NCI-H510A (cell line): ENCODE measurements around the gene CNKSR3.

ENCODE experiments used
- DNase-seq: peaks from one replicate; lab custom pipeline; 2025; lab: John Stamatoyannopoulos, UW

The CNKSR3 gene

DNA sequence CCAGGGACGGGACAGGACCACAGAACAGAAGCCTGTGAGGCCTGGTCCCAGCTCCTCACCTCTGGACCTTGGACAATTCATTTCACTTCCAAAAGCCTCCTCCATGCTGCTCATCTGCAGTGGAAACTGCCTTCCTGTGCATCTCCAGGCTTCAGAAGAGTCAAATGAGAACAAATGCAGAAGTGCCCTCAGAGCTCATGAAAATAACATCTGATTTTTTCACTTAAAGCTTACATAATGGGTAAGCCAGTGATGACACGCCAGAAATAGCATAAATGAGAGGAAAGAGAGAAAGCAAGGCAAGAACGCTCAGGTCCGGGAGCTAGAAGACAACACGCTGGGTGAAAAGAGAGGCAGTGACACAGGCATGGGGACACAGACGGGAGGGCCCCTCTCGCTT is 7.9 kb downstream of the CNKSR3 start:
- DNase-seq, result no peak

DNA sequence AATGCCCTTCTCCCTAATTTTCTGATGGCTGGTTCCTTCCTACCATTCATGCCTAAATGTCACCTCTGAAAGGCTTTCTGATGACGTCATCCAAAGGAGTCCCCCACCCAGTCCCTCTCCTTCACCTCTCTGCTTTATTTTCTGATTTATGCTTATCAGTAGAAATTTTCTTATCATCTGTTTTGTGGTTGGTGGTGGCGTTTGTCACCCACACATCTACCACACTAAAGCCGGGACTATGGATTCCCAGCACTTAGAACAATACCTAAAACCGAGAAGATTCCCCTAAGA is 9.0 kb downstream of the CNKSR3 start:
- DNase-seq, result no peak

DNA sequence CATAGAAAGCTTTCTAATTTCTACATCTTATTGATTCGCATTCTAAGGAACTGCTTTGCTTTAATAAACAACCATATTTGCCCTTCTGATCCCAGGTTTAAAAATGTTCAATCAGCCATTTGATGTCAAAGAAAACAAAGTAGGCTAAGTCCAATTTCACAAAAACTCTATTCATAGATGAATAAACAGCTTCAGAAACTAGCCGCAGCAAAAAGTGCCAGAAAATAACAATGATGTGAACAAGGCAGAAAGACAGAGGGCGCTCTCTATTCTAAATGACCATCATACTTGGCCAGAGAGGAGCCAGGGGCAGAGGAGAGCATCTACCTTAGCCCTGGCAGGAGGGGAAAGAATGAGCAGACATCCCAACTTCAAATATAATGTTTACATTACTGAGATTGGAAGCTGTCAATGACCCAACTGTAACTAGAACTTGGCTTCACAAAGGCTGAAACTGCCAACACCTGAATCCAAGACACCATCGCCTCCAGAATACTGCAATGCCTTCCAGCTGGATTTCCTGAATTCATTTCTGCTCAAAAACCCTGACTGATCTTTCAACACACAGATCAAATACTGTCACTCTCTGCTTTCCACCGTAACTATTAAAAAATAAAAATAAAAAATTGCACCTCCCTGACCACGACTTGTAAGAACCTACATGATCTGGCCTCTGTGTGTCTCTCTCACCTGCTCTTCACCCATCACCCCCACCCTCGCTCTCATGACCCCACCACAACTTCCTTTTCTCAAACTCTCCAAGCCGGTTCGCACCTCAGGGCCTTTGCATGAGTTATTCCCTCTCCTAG is 9.5 kb downstream of the CNKSR3 start:
- DNase-seq, result no peak

DNA sequence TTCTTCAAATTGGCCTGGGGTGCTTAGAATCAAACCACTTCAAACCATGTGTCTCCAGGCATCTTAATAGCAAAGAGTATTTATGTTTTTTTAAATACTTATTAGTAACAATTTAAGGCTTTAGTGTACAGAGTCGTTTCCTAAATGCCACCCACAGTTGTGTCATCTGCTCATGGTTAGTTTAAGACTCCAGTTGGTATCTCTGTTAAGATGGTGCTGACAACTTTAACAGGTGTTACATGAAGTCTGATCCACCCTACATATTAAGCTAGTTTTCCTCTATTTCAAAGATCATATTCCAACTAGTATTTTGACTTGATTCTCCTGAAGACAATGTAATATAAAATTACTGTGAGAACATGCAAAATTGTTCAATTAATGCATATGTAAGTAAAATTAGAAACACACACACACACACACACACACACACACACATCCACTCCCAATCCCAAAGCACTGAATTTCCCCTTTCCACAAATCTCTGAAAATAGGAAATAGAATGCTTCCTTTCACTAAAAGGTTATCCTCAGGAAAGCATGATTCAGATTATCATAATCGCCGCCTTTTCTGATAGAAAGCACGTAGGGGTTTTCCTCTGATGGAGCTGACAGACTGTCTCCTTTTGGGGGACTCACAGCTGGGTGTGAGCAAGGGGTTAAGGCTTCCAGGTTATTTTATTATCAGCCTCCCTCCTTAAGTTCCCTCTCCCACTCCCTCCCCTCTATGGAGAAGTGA is 10.5 kb downstream of the CNKSR3 start:
- DNase-seq, result no peak

DNA sequence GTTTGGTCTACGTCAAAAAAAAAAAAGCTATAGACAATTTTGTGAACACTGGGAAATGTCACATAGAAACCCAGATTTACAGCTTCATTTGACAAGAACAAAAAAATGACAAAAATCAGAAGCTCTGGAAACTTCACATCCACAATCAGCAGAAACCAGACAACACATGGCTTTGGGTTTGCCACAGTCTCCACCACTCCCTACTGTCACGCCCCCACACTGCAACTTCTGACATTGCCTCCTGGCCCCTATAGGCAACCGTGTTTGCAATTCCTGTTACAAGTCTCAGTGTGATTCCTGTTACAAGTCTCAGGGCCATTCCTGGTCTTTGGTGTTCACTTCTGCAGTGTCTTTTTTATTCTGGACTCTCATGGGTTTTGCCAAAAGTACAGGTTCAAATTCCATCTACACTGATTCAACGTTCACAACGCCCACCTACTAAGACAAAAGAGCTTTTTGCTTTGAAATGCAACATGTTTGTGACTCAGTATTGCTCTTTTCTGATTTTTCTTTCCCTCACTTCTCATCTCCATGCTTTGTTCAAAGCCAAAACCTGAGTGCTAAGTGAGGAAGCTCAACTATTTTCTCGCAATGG is 12.0 kb downstream of the CNKSR3 start:
- DNase-seq, result no peak

DNA sequence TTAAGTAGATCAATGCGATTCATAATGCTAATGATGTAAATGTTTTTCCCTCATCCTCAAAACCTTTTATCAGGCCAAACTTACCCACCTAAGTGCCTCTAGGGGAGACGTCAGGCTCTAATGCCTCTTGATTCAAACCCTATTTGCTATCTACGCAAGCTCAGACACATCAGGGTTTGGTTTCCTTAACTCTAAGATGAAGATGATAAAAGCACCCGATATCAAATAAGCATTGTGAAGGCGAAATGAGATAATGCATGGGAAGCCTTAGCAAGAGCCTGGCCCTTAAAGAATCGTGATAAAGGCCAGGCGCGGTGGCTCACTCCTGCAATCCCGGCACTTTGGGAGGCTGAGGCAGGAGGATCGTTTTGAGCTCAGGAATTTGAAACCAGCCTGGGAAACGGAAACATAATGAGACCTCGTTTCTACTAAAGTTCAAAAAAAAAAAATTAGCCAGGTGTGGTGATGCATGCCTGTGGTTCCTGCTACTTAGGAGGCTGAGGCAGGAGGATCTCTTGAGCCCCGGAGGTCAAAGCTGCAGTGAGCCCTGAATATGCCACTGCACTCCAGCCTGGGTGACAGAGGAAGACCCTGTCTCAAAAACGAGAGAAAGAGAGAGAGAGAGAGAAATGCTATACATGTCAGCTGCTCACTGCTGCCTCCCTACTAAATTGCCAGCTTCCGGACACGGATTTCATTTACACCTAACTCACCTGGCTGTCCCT is 13.5 kb downstream of the CNKSR3 start:
- no peak for DNase-seq

DNA sequence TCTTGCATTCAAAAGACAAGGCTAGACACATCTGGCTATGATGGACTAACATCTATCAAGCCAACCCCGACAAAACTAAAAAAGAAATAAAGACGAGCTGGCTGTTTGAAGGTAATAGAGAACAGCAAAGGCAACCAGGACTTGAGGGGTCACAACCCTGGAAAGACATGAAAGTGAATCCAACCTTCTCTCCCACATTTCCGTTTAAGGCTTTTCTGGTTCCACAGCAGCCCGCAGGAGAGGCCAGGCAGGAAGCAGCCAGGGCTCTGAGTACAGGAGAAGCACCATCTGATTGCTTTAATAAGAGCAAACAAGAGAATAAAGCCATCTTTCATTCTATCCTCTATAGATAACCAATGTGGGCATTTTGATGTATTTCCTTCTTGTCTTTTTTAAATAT is 14.3 kb downstream of the CNKSR3 start:
- no peak for DNase-seq

DNA sequence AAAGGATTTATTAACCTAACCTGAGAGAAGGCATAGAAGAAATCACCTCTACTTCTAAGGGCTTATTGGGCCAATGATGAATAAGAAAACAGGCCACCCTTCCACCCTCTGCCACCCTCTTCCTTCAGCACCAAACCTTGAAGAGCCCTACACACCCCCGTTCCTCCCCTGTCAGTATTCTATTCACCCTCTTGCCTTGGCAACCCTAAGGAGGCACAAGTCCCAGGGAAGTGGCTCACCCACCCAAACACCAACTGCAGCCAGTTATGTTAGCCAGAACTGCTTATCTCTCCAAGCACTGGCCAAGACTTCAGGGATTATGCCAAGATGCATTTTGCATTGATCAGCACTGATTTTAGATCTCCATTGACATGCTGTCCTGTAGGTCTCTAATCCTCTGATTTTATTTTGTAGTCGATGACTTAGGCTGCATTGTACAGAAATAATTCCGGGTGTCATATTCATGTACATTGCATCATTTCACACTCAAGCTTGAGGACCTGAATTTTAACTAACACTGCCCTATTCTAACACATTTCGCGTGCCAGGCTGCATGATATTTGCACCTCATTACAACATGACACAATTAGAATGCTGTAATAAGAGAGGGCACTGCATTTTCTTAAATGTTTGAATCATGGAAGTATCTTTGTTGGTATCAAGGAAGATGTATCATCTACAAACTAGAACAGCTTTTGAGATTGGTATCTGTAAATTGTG is 15.7 kb downstream of the CNKSR3 start:
- DNase-seq, result no peak

DNA sequence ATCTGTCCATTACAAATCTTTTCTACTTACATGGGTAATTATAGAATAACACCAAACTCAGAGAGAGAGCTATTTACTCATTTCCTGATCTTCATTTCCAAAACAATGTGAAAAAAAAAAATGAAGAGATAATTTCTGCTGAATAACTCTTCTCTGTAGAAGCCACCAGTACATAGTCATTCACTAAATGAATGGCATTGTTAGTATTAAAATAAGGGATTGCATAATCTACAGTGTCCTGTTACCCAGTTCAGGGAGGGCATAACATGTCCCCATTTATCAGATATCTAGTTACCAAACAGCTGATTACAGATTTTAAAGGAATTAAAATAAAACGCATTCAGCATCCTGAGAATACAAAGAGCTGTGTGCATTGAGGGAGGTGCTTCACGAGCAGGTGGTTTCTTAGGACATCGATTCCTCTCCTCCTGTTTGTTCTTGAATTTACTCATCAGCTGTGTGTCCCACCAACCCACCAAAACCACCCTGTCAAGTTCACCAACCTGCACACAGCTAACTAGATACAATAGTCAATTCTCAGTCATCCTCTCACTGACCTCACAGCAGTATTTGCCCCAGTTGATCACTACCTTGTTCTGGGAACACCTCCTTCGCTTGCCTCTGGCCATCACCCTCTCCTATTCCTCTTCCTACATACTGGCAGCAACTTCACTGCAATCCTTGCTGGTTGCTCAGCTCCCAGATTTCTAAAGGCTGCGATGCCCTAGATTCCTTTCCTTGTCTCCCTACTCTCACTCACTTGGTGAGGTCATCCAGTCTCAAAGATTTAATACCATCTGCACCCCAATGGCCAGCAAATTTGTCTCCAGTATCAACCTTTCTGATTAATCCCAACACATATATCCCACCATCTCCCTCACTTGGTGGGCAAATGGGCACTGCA is 18.7 kb downstream of the CNKSR3 start:
- DNase-seq, result no peak

DNA sequence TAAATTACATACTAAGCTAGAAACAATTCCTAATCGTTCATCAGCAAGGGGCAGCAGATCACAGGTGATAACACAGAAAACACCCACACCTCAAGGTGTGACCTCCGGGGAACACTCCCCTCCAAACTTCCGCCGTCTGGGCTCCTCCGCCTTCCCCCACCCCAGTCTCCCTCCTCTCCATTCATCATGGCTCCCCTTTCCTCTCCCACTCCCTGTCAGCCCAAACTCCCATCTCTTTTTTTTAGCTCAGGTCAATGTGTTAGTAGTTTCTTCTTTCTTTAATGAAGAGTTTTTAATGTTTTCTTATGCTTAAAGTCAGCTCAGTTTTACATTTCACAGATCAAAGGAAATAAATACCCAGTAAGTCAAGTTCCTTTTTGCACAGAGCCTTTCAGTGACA is 20.7 kb downstream of the CNKSR3 start:
- DNase-seq, result no peak

DNA sequence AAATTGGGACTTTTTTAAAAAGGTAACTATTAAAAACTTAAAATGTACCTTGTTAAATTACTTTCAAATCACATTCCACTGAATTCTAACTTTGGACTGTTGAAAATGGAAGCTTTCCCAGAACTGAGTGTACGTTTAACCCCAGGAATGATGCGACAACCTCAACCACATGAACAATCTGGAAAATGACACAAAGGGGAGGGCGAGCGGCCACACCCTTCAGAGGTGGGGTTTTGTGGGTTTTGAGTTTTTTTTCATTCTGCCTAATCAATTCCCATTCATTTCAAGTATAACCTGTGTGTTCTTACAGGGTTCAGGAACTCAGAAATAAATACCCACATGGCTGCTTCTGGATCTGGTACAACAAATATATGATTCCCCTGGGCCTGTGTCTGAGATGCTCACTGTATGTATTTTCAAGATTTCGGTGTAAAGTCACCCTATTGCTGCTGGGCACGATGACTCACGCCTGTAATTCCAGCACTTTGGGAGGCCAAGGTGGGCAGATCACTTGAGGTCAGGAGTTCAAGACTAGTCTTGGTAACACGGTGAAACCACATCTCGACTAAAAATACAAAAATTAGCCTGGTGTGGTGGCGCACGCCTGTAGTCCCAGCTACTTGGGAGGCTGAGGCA is 21.6 kb downstream of the CNKSR3 start:
- no peak for DNase-seq

DNA sequence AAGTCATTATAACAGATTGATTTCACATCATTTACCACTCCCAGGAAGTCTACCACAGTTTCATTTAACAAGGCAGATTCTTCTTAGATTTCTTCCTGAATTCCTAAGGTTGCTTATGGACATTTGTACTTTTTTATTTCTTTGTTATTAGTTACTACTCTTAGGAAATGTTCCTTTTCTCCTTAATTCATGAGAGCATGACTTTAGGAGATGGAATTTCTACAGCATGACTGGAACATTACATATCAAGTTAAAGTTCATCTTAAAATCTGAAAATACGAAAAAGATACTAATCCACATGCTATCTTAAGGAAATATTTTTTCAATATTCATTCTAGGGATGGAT is 22.3 kb downstream of the CNKSR3 start:
- no peak for DNase-seq

DNA sequence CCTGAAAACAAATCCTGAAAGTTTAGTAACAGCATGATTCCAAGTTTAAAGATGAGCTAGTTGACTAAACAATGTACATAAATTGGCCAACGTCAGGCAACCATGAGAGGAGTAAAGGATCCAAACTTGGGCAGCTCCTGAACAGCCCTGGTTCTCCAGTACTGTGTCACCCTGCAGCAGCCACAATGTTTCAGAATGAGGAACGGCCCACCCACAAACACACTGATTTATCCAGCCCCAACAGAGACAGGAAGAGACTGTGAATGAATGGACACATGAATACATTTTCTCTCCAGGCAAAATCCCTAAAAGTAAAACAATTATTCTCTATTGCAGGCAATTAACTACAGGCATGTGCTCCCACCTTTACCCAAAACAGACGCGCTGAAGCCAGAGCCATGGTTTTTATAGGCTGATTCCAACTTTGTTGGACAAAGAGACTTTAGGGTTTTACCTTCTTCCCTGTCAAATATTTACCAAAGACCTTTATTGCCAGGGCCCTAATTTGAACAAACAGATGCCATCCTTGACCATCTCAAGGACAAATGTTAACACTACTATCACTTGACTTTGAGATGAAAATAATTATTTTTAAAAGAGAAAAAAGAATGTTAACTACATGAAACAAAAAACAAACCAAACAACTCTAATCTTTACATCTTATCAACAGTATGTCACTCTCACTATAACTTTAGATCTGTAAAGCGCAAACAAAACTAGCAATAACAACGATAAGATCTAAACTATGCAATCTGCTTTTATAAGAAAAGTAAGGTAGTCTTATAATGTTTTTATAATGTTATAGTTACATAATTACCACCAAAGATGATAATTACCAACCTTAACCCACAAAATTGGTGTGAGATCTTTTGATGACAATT is 22.9 kb downstream of the CNKSR3 start:
- no peak for DNase-seq

DNA sequence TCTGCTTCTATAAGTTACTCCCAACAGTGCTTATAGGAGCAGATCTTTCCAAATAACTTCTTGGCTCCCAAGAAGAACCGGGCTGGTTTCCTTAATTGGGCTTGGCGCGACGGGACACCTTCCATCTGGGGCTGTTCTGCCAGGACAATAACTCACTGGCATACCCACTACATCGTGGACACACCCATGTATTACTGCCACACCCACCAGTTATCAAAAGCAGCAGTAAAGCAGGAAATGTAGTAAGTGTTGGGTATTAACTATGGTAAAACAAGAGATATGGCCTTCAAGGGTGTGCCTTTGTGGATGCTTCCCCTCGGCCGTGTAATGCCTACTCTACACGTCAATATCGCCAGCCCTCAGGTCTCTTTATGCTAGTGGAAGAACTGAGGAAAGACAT is 24.7 kb downstream of the CNKSR3 start:
- DNase-seq, result no peak

DNA sequence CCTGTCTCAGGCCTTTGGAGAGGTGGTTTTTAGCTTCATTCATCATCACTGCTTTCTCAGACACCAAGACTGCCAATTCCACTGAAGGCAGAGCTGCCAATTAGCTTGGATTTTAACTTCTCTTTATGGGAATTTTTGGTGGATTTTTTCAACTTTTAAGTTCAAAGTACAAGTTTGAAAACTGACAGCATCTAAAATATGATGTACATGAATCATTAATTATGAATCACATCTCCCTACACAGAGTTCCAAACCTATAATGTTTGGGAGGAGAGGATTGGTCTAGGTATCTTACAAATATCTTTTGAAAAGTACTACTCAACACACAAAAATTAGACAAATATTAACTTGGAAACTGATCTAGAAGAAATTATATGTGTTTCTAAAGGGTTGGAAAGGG is 25.5 kb downstream of the CNKSR3 start:
- no peak for DNase-seq

DNA sequence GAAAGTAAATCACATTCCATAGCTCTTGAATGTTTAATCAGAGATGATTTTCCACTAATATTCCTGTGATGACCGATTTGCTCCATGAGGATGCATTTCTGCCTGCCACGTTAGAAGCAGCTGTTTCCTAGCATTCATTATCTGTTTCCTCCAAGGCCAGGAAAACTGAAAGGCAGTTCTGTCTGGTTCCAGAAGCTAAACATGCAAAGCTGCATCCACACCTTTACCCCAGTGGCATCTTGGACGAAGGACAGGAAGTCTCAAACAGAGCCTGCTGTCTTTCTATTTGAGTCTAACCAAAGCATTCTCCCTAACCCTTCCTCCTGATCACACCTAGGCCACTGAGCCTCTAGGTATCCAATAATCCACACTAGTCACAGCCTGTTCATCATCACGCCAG is 27.6 kb downstream of the CNKSR3 start:
- no peak for DNase-seq

DNA sequence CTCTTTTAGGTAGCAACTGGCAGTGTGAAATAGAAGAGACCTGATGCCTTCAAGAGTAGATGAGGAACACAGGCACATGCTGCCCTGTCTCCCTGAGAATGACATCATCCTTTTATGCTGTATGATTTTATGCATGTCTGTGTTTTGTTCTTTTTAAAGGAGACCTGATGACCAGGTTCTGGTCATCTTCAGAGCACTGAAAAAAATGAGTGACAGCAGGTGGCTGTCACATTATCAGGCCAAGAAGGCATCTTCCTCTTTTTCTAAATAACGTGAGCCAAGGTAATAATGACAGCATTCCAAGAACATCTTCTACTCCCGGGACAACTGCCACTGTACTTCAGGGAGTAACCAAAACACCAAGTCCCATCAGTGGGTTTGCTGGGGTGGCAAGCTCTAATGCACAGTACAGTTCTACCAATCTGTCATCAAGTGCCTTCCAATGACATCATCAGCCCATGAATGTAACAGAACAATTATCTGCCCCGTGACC is 28.9 kb downstream of the CNKSR3 start:
- DNase-seq, result no peak

DNA sequence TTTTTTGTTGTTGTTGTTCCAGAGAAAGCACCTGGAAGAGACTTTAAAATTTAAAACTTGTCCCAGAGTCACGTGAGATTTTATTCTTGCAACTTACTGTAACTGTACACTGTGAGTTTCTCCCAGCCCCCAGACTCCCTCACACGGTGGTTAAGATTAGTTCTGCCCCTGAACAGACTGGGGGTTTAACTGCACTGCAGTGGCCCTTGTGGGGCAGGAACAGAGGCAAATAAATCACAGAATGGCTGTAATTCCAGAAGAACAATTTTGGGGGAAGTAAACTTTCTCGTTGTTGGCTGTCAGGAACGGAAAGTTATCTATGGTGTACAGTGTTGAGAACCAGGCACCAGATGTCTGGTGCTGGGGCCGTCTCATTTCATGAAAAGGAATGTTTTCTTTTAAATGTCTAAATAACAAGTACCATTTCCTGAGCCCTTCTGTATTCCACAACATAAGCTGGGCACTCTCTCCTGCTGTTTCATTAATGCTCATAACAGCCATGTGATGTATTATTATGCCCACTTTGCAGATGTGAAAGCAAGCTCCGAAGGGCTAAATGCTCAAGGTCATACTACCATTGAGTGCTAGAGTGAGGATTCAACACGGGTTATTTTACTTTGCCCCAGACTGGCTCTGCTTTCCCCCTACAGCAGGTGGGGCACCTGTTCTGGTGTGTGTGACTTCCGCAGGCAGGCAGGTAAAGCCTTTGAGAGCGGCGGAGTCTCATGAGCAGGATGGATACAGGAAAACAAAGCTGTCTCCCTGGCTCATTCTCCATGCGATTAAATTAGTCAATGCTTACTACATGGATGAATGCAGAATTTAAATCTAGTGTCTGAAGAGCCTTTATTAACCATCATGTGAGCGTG is 30.5 kb downstream of the CNKSR3 start:
- DNase-seq, result no peak

DNA sequence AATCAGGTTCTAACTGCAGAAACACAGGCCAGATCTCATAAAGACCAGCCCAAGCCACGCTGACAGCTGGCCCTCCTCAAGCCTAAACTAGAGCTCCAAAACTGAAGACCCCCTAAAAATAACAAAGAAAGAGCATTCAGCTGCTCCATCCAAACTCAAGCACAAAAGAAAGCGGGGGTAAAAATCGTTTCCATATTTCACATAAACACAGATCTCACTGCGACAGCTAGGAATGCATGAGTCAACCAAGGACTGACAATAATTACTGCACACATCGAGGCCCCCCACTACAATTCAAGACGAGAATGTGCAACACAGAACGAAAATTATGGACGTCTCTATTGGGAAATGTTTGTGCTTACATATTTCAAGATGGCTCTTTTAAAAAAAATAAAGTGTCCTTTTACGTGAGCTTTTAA is 31.1 kb downstream of the CNKSR3 start:
- no peak for DNase-seq
